GM23248 (cell line): Measurements from ENCODE around the gene PKD2L1.

ENCODE experiments used
- EZH2 ChIP-seq: fragments of 200-600 bp; sonication (generic); IDR thresholded peaks from 2 replicates; pipeline ENCODE4 v1.6.1; 2018; ENCODE audit warnings: antibody characterized with exemption, mild to moderate bottlenecking; ENCODE audit not compliant: insufficient read depth, poor library complexity, severe bottlenecking
- EZH2phosphoT487 ChIP-seq: fragments of 200-600 bp; sonication (generic); IDR thresholded peaks from 2 replicates; pipeline ENCODE4 v1.6.1; 2018; ENCODE audit warnings: antibody characterized with exemption, moderate library complexity, mild to moderate bottlenecking, low read depth; ENCODE audit not compliant: insufficient read depth

DNA sequence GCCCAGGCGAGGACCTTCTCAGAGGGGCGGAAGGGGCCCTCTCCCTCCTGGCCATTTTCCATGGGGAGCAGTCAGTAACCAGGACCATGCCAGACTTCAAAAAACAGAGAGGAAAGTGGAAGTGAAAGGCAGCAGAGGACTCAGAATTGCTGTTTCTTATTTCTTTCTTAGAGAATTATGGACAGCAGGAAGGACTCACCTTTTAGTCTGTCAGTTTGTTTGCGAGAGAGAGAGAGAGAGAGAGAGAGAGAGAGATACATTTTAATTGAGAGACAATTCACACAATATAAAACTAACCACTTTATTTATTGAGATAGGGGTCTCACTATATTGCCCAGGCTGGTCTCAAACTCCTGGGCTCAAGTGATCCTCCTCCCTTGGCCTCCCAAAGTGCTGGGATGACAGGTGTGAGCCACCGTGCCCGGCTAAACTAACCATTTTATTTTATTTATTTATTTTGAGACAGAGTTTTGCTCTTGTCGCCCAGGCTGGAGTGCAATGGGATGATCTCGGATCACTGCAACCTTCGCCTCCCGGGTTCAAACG, 41.5 kb upstream of the PKD2L1 start:
- TF ChIP-seq EZH2 = no peak
- no peak for TF ChIP-seq EZH2phosphoT487
